Measurements from ENCODE around the gene ELAPOR1.

DNA sequence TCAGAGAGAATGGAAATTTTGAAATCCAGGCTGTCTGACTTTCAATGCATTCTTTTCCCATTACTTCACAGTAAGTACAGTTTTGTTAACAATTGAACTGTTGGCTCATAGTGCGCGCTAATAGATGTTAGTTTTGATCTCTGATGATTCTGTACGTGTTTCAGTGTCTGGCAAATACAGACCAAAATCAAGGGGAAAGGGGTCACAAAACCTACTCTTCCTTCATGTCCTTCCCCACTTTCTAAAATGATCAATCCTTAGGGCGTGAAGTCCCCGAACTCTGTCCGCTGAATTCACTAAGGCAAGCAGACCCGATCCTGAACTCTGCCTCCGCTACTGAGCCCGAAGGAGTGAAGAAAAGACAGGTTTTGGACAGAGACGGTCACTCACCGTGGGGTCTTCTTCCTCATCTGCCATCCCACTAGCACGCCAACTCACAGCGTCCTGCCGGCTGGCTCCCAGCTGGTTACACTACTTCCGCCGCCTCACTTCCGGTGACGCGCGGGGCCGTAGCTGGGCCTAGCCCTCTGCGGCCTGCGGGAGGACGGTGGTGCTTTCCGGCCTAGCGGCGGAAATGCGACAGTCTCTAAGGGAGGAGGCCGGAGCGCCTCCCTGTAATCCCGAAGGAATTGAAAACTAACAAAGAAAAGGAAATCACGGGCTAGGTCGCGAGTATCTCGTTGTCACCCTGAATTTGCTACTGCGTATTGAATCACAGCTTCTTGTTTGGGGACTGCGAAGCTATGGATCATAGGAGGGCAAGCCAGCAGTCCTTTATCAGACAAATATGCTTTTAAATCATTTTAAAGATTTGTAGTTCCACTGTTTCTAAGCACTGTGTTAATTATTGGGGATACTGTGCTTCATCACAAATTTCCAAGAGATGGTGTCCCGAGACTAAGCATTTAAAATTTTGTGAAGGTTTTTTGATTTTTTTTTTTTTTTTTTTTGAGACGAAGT, 38.1 kb upstream of the ELAPOR1 start, which contains the start of gene TAF13:
- TF ChIP-seq POLR2AphosphoS5 (IDR thresholded peaks at IDR 0.05; ENCODE audit: borderline replicate concordance, low read depth, low read length) (peak; percentile 97), EZH2 (IDR thresholded peaks at IDR 0.05) (no peak), FOXP2 (optimal IDR thresholded peaks at IDR 0.05; ENCODE audit: control extremely low read depth, extremely low read length, insufficient read depth) (no peak)

Measured in SK-N-MC (cell line).